K562 (cell line): Measurements from ENCODE around the gene FBXO36. TPM values are rescaled to one million over a fixed set of nuclear protein-coding genes. Genes with fewer than 3 reads are reported as not detected.

Source experiments
- C11orf30 ChIP-seq: fragments of 450-650 bp; IDR thresholded peaks from 2 replicates; pipeline ENCODE4 v1.6.1; 2016; ENCODE audit warnings: low read depth, mild to moderate bottlenecking
- CREB3L1 ChIP-seq: fragments of 450-650 bp; IDR thresholded peaks from 2 replicates; pipeline ENCODE4 v1.6.1; 2014; ENCODE audit warnings: low read depth, mild to moderate bottlenecking, moderate library complexity, borderline replicate concordance
- CTBP1 ChIP-seq: fragments of 450-650 bp; IDR thresholded peaks from 2 replicates; pipeline ENCODE4 v1.6.1; 2016; ENCODE audit warnings: borderline replicate concordance
- FOXK1 ChIP-seq: sonication (generic); formaldehyde crosslinking; IDR thresholded peaks from 2 replicates; pipeline ENCODE4 v1.8.0; 2022; ENCODE audit warnings: missing genetic modification reagents, mild to moderate bottlenecking, borderline replicate concordance
- MYBL2 ChIP-seq, 2 experiments: fragments of 450-650 bp in 1 of 2; sonication (generic) in 1 of 2; formaldehyde crosslinking in 1 of 2; IDR thresholded peaks; 2 replicates each; pipeline versions ENCODE4 v1.6.1 to v1.8.1; 2017 to 2022; ENCODE audit warnings: borderline replicate concordance in 1 of 2, inconsistent platforms in 1 of 2, low read depth in 1 of 2, mild to moderate bottlenecking in 1 of 2, missing genetic modification reagents in 1 of 2, moderate library complexity in 1 of 2
- NFXL1 ChIP-seq: fragments of 450-650 bp; formaldehyde crosslinking; IDR thresholded peaks from 2 replicates; pipeline ENCODE4 v1.4.0; 2021; ENCODE audit warnings: mild to moderate bottlenecking
- NR2C1 ChIP-seq, 2 experiments: fragments of 450-650 bp; IDR thresholded peaks; 2 replicates each; pipeline ENCODE4 v1.6.1; 2017; ENCODE audit warnings: mild to moderate bottlenecking in 2 of 2, antibody characterized with exemption in 1 of 2, inconsistent platforms in 1 of 2, missing compliant biosample characterization in 1 of 2, missing genetic modification characterization in 1 of 2
- POLR2G ChIP-seq: fragments of 200-400 bp; formaldehyde crosslinking; IDR thresholded peaks from 2 replicates; pipeline ENCODE4 v1.6.1; 2017; ENCODE audit warnings: low read depth, mild to moderate bottlenecking, antibody characterized with exemption, low read length, moderate library complexity
- RREB1 ChIP-seq: fragments of 250-450 bp; sonication (Bioruptor Pico); IDR thresholded peaks from 2 replicates; pipeline ENCODE4 v1.4.0; 2020
- SMC3 ChIP-seq: conservative IDR thresholded peaks from 2 replicates; pipeline ENCODE4 v1.6.1; 2011; ENCODE audit warnings: low read depth, low read length, improper control_type of control experiment; ENCODE audit not compliant: insufficient read depth
- SOX6 ChIP-seq: fragments of 450-650 bp; IDR thresholded peaks from 2 replicates; pipeline ENCODE4 v1.6.1; 2014; ENCODE audit warnings: mild to moderate bottlenecking
- ZNF146 ChIP-seq: IDR thresholded peaks from one replicate; pipeline ENCODE4 v1.6.1; 2018; ENCODE audit warnings: missing compliant biosample characterization; ENCODE audit not compliant: unreplicated experiment
- ZNF586 ChIP-seq: fragments of 450-650 bp; formaldehyde crosslinking; conservative IDR thresholded peaks from 2 replicates; pipeline ENCODE4 v1.4.0; 2020; ENCODE audit warnings: mild to moderate bottlenecking, moderate library complexity
- ZNF592 ChIP-seq: fragments of 450-650 bp; IDR thresholded peaks from 2 replicates; pipeline ENCODE4 v1.6.1; 2017; ENCODE audit warnings: antibody characterized with exemption, mild to moderate bottlenecking
- ZNF695 ChIP-seq: fragments of 450-650 bp; formaldehyde crosslinking; IDR thresholded peaks from 2 replicates; pipeline ENCODE4 v1.4.0; 2020; ENCODE audit warnings: mild to moderate bottlenecking, moderate library complexity
- ZNF766 ChIP-seq: fragments of 200-800 bp; sonication (Bioruptor generic); conservative IDR thresholded peaks from 2 replicates; pipeline ENCODE4 v1.6.1; 2016; ENCODE audit warnings: missing genetic modification characterization, missing compliant biosample characterization
- polyA plus RNA-seq, 8 experiments: library from polyadenylated mRNA; depleted of rRNA in 4 of 8; stranded (reverse) in 5 of 8; unstranded in 3 of 8; fragments of >200 nt; fragmentation: Nextera tagmentation in 2 of 8; fragmentation: Illumina TruSeq in 1 of 8; extraction: Ambion mirVana in 2 of 8; extraction: Trizol in 1 of 8; gene quantifications; 2 replicates each; pipeline versions ENCODE4 v1.2.1 to v1.2.3, GENCODE V29; 2011 to 2014; ENCODE audit warnings: inconsistent platforms in 1 of 8, missing spikeins in 1 of 8
- total RNA-seq, 7 experiments: library from RNA; depleted of rRNA in 6 of 7; stranded (reverse); fragments of >200 nt in 6 of 7; fragmentation: Illumina TruSeq in 2 of 7; extraction: Trizol in 2 of 7; gene quantifications; 2 replicates each; pipeline versions ENCODE4 v1.2.1 to v1.2.3, GENCODE V29; 2011 to 2021; ENCODE audit warnings: low replicate concordance in 1 of 7

The FBXO36 gene
- total and polyA plus RNA-seq, 9 of the 15 experiments (the other 6 are each of a cell fraction or from before 2014, with no cell fraction given), result 0.40 to 0.91 (median 0.58) TPM

GRCh38 chr2:229943770-229944449 is 21.6 kb downstream of the FBXO36 start (continued):
- TF ChIP-seq C11orf30, result peak; percentile 71; the same call in 1 of the 2 replicates
- TF ChIP-seq ZNF586 (CRISPR knock-in tag), result no peak
- TF ChIP-seq FOXK1 (CRISPR knock-in tag), result no peak
- no peak for TF ChIP-seq NFXL1 (CRISPR knock-in tag)
- TF ChIP-seq ZNF695 (CRISPR knock-in tag), result no peak
- TF ChIP-seq ZNF766 (CRISPR knock-in tag), result no peak
- TF ChIP-seq CTBP1, result no peak
- TF ChIP-seq RREB1, result no peak
- no peak for TF ChIP-seq ZNF146 (CRISPR knock-in tag)
- no peak for TF ChIP-seq SMC3
- no peak for TF ChIP-seq MYBL2 (IDR thresholded peaks at IDR 0.05; ENCODE audit: low read depth)
- TF ChIP-seq MYBL2 (CRISPR knock-in tag; IDR thresholded peaks at IDR 0.05; ENCODE audit: borderline replicate concordance), result no peak
- no peak for TF ChIP-seq POLR2G
- TF ChIP-seq ZNF592, result 0 out of 2 replicates have a peak, but pooled peaks have one; percentile 28
- TF ChIP-seq NR2C1 (IDR thresholded peaks at IDR 0.05), result no peak
- TF ChIP-seq NR2C1 (tag; IDR thresholded peaks at IDR 0.05), result no peak
- peak; percentile 58; the same call in 1 of the 2 replicates for TF ChIP-seq SOX6
- peak; percentile 66 for TF ChIP-seq CREB3L1
